ENCODE measurements around the gene C10orf71.

DNA sequence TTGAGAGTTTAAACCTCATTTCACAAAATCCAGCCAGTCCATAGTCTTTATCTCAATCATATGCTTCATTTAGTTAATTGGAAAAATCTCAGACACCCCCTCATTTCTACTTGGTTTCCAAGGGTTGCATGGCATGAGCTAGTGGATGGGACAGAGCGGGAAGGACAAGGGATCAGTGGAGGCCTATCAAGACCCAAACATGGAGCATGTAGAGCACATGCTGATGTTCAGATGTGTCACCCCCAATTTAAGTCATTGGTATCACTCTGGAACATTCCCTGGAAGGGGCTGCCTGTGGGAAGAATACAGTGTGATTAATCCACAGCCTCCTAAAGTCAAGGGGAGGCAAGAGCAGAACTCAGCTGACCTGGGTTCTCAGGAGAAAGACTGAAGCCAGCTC is 2.3 kb downstream of the C10orf71 start:
- TF ChIP-seq, protein P1, sequence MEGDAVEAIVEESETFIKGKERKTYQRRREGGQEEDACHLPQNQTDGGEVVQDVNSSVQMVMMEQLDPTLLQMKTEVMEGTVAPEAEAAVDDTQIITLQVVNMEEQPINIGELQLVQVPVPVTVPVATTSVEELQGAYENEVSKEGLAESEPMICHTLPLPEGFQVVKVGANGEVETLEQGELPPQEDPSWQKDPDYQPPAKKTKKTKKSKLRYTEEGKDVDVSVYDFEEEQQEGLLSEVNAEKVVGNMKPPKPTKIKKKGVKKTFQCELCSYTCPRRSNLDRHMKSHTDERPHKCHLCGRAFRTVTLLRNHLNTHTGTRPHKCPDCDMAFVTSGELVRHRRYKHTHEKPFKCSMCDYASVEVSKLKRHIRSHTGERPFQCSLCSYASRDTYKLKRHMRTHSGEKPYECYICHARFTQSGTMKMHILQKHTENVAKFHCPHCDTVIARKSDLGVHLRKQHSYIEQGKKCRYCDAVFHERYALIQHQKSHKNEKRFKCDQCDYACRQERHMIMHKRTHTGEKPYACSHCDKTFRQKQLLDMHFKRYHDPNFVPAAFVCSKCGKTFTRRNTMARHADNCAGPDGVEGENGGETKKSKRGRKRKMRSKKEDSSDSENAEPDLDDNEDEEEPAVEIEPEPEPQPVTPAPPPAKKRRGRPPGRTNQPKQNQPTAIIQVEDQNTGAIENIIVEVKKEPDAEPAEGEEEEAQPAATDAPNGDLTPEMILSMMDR (IDR thresholded peaks at IDR 0.05; ENCODE audit: borderline replicate concordance, extremely low read depth, low read length, poor library complexity, severe bottlenecking), result no peak
- no peak for TF ChIP-seq EZH2 (IDR thresholded peaks at IDR 0.05; ENCODE audit: borderline replicate concordance, low read depth, low read length, severe bottlenecking)
